ENCODE measurements around the gene NEK9. TPM values are rescaled to one million over a fixed set of nuclear protein-coding genes. Genes with fewer than 3 reads are reported as not detected.
"Not testable (repeated sequence)": the region's sequence is repeated elsewhere in the genome, so short reads cannot be mapped to it uniquely, and the experiment has no call there.

NEK9 gene
- total RNA-seq, 4 donors from 2014 or later: 22.2 to 58.3 (median 34.3) TPM

GRCh38 chr14:75132382-75133086 lies 5.7 kb upstream of the NEK9 start:
- H3K4me1 ChIP-seq: peaks cover 32% of the 10 kb centered on the region
- H3K9me3 ChIP-seq: no peaks in the 10 kb centered on the region
- no peak overlapping the region for H3K4me3 ChIP-seq
- no peak for DNase-seq (ENCODE audit: low spot score in 2 of 2)
- H3K36me3 ChIP-seq: peaks cover 26% of the 10 kb centered on the region
- TF ChIP-seq CTCF (IDR thresholded peaks at IDR 0.05): peak; percentile 50 to 93
- no peak for TF ChIP-seq EP300 (IDR thresholded peaks at IDR 0.05)
- no peak for TF ChIP-seq POLR2A (IDR thresholded peaks at IDR 0.05)
- no peak for TF ChIP-seq POLR2AphosphoS5 (IDR thresholded peaks at IDR 0.05)
- no peaks in the 10 kb centered on the region for H3K27me3 ChIP-seq
- 35% methylated on average over 4 of the region's 4 CpGs for WGBS
- H3K27ac ChIP-seq: peak overlapping the region; percentile 6

GRCh38 chr14:75128596-75128990 lies 1.7 kb upstream of the NEK9 start:
- H3K4me1 ChIP-seq: peaks cover 51% of the 10 kb centered on the region
- no peak for TF ChIP-seq CTCF (IDR thresholded peaks at IDR 0.05)
- TF ChIP-seq POLR2AphosphoS5 (IDR thresholded peaks at IDR 0.05): no peak
- no peak for TF ChIP-seq POLR2A (IDR thresholded peaks at IDR 0.05)
- TF ChIP-seq EP300 (IDR thresholded peaks at IDR 0.05): no peak
- 83% methylated on average over 5 of the region's 5 CpGs for WGBS

GRCh38 chr14:75127903-75128595 lies 1.2 kb upstream of the NEK9 start:
- WGBS: 67% methylated on average over 10 of the region's 10 CpGs
- no peak for DNase-seq (ENCODE audit: low spot score in 2 of 2)
- Histone ChIP-seq H3K4me3 (peak overlapping the region; percentile 69), H3K9me3 (no peaks in the 10 kb centered on the region), H3K27me3 (no peaks in the 10 kb centered on the region), H3K36me3 (no peaks in the 10 kb centered on the region), H3K4me1 (peaks cover 49% of the 10 kb centered on the region), H3K27ac (peak overlapping the region; percentile 92)
- TF ChIP-seq CTCF (IDR thresholded peaks at IDR 0.05) (no peak), POLR2A (IDR thresholded peaks at IDR 0.05) (no peak), POLR2AphosphoS5 (IDR thresholded peaks at IDR 0.05) (no peak), EP300 (IDR thresholded peaks at IDR 0.05) (no peak)

More at GRCh38 chr14:75128596-75128990, 1.7 kb upstream of the NEK9 start:
- no peak for DNase-seq (ENCODE audit: low spot score in 2 of 2)
- no peak overlapping the region for H3K4me3 ChIP-seq
- H3K9me3 ChIP-seq: no peaks in the 10 kb centered on the region
- no peak overlapping the region for H3K27ac ChIP-seq
- H3K36me3 ChIP-seq: peaks cover 5% of the 10 kb centered on the region
- no peaks in the 10 kb centered on the region for H3K27me3 ChIP-seq

GRCh38 chr14:75127474-75127820 lies 599 bp upstream of the NEK9 start:
- peak overlapping the region; percentile 92 for H3K27ac ChIP-seq
- not testable (repeated sequence) for H3K27me3 ChIP-seq; H3K9me3 ChIP-seq; DNase-seq (ENCODE audit: low spot score in 2 of 2); H3K36me3 ChIP-seq
- H3K4me3 ChIP-seq: peak overlapping the region; percentile 69
- 47% methylated on average over 16 of the region's 16 CpGs for WGBS
- peaks cover 43% of the 10 kb centered on the region for H3K4me1 ChIP-seq

- no peaks in the 10 kb centered on the region for H3K9me3 ChIP-seq
- H3K27ac ChIP-seq: peak overlapping the region; percentile 92
- no peaks in the 10 kb centered on the region for H3K36me3 ChIP-seq
- WGBS: 2% methylated on average over 6 of the region's 6 CpGs
- H3K27me3 ChIP-seq: no peaks in the 10 kb centered on the region
- H3K4me1 ChIP-seq: peaks cover 42% of the 10 kb centered on the region
- no peak for TF ChIP-seq POLR2A (IDR thresholded peaks at IDR 0.05)
- TF ChIP-seq CTCF (IDR thresholded peaks at IDR 0.05): no peak
- no peak for TF ChIP-seq POLR2AphosphoS5 (IDR thresholded peaks at IDR 0.05)
- DNase-seq (ENCODE audit: low spot score in 2 of 2): no peak
- H3K4me3 ChIP-seq: peak overlapping the region; percentile 69
Observed at GRCh38 chr14:75126121-75126544, 715 bp downstream of the NEK9 start.
